ENCODE data around the gene LRSAM1.

LRSAM1 gene

GRCh38 chr9:127550751-127551150 is 99.4 kb downstream of the LRSAM1 start:
- no peak for TF ChIP-seq ZNF274 (IDR thresholded peaks at IDR 0.05; ENCODE audit: low read depth, low read length)
- H3K4me3 ChIP-seq (ENCODE audit: low read length) = no peak overlapping the region
